WTC11 (cell line): ENCODE measurements around the gene KDM4B.

Experiments
- CREB1 ChIP-seq: sonication (generic); formaldehyde crosslinking; IDR thresholded peaks from 2 replicates; pipeline ENCODE4 v1.8.0; 2023; ENCODE audit warnings: mild to moderate bottlenecking, missing genetic modification reagents
- ESRRA ChIP-seq: sonication (generic); formaldehyde crosslinking; IDR thresholded peaks from 2 replicates; pipeline ENCODE4 v1.8.1; 2022; ENCODE audit warnings: mild to moderate bottlenecking, missing genetic modification reagents, borderline replicate concordance
- FOXJ3 ChIP-seq: sonication (generic); formaldehyde crosslinking; IDR thresholded peaks from 2 replicates; pipeline ENCODE4 v1.9.0; 2021; ENCODE audit warnings: missing genetic modification reagents, mild to moderate bottlenecking, borderline replicate concordance
- IRF2 ChIP-seq: sonication (generic); formaldehyde crosslinking; IDR thresholded peaks from 2 replicates; pipeline ENCODE4 v1.8.0; 2022; ENCODE audit warnings: low read depth, missing genetic modification reagents, borderline replicate concordance
- JAZF1 ChIP-seq: fragments of 250-450 bp; sonication (Bioruptor Pico); IDR thresholded peaks from 2 replicates; pipeline ENCODE4 v1.9.0; 2021; ENCODE audit warnings: moderate library complexity, mild to moderate bottlenecking, inconsistent platforms
- SP1 ChIP-seq: sonication (generic); formaldehyde crosslinking; conservative IDR thresholded peaks from 2 replicates; pipeline ENCODE4 v1.8.1; 2022; ENCODE audit warnings: missing genetic modification reagents
- ZNF121 ChIP-seq: sonication (generic); formaldehyde crosslinking; IDR thresholded peaks from 2 replicates; pipeline ENCODE4 v1.8.0; 2023; ENCODE audit warnings: missing genetic modification reagents
- ZNF317 ChIP-seq: sonication (generic); formaldehyde crosslinking; IDR thresholded peaks from 2 replicates; pipeline ENCODE4 v1.8.1; 2023; ENCODE audit warnings: low read depth, mild to moderate bottlenecking, moderate library complexity, missing genetic modification reagents, borderline replicate concordance
- ZNF416 ChIP-seq: fragments of 250-450 bp; sonication (Bioruptor Pico); IDR thresholded peaks from 2 replicates; pipeline ENCODE4 v1.9.0; 2021; ENCODE audit warnings: mild to moderate bottlenecking, inconsistent platforms
- TF ChIP-seq, protein P1 (sequence below): sonication (generic); formaldehyde crosslinking; IDR thresholded peaks from 2 replicates; pipeline ENCODE4 v1.8.1; 2022; ENCODE audit warnings: missing genetic modification reagents, borderline replicate concordance
- TF ChIP-seq, protein P2 (sequence below): fragments of 200-600 bp; IDR thresholded peaks from 2 replicates; pipeline ENCODE4 v1.8.0; 2022; ENCODE audit warnings: antibody characterized with exemption
- TF ChIP-seq, protein P3 (sequence below): sonication (generic); formaldehyde crosslinking; IDR thresholded peaks from 2 replicates; pipeline ENCODE4 v1.8.0; 2022; ENCODE audit warnings: mild to moderate bottlenecking, missing genetic modification reagents
- TF ChIP-seq, protein P4 (sequence below): sonication (generic); formaldehyde crosslinking; IDR thresholded peaks from 2 replicates; pipeline ENCODE4 v1.8.1; 2022; ENCODE audit warnings: low read depth, mild to moderate bottlenecking, moderate library complexity, missing genetic modification reagents, borderline replicate concordance
- TF ChIP-seq, protein P5 (sequence below): fragments of 250-450 bp; sonication (Bioruptor Pico); IDR thresholded peaks from 2 replicates; pipeline ENCODE4 v1.9.0; 2021; ENCODE audit warnings: mild to moderate bottlenecking

DNA sequence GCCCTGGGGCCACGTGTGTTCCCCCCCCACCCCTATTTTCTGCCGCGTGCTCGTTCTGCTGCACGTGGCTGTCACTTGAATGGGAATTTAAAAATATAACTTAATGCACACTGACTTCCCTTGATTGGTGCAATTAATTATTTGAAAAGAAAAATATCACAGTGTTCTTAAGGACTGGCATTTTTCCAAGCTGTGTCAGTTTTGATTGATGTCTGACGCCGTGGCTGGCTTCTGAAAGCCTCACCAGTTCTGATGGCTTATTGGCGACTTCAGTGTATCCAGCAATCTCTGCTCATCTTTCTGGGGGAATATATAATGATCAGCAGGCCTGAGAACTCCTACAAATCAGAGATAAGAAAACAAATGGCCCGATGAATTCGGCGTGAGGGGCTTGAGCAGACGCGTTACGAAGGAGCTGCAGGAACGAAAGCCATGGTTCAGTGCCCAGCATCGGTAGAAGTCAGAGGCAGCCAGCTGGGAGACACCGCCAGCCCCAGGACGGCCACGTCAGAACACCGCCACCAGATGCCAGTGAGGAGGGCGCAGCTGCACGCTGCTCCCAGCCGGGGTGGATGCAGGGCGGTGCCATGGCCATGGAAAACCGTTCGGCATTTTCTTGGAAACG lies 111.2 kb downstream of the KDM4B start:
- TF ChIP-seq, protein P1, sequence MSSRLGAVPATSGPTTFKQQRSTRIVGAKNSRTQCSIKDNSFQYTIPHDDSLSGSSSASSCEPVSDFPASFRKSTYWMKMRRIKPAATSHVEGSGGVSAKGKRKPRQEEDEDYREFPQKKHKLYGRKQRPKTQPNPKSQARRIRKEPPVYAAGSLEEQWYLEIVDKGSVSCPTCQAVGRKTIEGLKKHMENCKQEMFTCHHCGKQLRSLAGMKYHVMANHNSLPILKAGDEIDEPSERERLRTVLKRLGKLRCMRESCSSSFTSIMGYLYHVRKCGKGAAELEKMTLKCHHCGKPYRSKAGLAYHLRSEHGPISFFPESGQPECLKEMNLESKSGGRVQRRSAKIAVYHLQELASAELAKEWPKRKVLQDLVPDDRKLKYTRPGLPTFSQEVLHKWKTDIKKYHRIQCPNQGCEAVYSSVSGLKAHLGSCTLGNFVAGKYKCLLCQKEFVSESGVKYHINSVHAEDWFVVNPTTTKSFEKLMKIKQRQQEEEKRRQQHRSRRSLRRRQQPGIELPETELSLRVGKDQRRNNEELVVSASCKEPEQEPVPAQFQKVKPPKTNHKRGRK (CRISPR knock-in tag) = no peak
- TF ChIP-seq SP1 (no peak), ZNF317 (CRISPR knock-in tag) (no peak), ZNF416 (CRISPR knock-in tag) (no peak), FOXJ3 (CRISPR knock-in tag) (no peak), JAZF1 (CRISPR knock-in tag) (no peak), ZNF121 (CRISPR knock-in tag) (no peak), IRF2 (CRISPR knock-in tag) (no peak), ESRRA (no peak), CREB1 (no peak)
- TF ChIP-seq, protein P2, sequence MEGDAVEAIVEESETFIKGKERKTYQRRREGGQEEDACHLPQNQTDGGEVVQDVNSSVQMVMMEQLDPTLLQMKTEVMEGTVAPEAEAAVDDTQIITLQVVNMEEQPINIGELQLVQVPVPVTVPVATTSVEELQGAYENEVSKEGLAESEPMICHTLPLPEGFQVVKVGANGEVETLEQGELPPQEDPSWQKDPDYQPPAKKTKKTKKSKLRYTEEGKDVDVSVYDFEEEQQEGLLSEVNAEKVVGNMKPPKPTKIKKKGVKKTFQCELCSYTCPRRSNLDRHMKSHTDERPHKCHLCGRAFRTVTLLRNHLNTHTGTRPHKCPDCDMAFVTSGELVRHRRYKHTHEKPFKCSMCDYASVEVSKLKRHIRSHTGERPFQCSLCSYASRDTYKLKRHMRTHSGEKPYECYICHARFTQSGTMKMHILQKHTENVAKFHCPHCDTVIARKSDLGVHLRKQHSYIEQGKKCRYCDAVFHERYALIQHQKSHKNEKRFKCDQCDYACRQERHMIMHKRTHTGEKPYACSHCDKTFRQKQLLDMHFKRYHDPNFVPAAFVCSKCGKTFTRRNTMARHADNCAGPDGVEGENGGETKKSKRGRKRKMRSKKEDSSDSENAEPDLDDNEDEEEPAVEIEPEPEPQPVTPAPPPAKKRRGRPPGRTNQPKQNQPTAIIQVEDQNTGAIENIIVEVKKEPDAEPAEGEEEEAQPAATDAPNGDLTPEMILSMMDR = no peak
- TF ChIP-seq, protein P3, sequence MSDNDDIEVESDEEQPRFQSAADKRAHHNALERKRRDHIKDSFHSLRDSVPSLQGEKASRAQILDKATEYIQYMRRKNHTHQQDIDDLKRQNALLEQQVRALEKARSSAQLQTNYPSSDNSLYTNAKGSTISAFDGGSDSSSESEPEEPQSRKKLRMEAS (CRISPR knock-in tag) = no peak
- TF ChIP-seq, protein P4, sequence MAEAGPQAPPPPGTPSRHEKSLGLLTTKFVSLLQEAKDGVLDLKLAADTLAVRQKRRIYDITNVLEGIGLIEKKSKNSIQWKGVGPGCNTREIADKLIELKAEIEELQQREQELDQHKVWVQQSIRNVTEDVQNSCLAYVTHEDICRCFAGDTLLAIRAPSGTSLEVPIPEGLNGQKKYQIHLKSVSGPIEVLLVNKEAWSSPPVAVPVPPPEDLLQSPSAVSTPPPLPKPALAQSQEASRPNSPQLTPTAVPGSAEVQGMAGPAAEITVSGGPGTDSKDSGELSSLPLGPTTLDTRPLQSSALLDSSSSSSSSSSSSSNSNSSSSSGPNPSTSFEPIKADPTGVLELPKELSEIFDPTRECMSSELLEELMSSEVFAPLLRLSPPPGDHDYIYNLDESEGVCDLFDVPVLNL = no peak
- TF ChIP-seq, protein P5, sequence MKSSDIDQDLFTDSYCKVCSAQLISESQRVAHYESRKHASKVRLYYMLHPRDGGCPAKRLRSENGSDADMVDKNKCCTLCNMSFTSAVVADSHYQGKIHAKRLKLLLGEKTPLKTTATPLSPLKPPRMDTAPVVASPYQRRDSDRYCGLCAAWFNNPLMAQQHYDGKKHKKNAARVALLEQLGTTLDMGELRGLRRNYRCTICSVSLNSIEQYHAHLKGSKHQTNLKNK (CRISPR knock-in tag) = no peak
